SU-DHL-6 (cell line): Measurements from ENCODE around the gene MTG1.

Experiments used
- EZH2phosphoT487 ChIP-seq: fragments of 200-600 bp; sonication (generic), shearing (Covaris generic); conservative IDR thresholded peaks from 2 replicates; pipeline ENCODE4 v1.6.1; 2018; ENCODE audit warnings: mild to moderate bottlenecking, antibody characterized with exemption, low read length, moderate library complexity, mixed read lengths
- TF ChIP-seq, protein P1 (sequence below): fragments of 200-600 bp; sonication (generic); IDR thresholded peaks from one replicate; pipeline ENCODE4 v1.5.1; 2017; ENCODE audit warnings: antibody characterized with exemption, mild to moderate bottlenecking, low read length, moderate library complexity; ENCODE audit not compliant: insufficient read depth, poor library complexity, severe bottlenecking

DNA sequence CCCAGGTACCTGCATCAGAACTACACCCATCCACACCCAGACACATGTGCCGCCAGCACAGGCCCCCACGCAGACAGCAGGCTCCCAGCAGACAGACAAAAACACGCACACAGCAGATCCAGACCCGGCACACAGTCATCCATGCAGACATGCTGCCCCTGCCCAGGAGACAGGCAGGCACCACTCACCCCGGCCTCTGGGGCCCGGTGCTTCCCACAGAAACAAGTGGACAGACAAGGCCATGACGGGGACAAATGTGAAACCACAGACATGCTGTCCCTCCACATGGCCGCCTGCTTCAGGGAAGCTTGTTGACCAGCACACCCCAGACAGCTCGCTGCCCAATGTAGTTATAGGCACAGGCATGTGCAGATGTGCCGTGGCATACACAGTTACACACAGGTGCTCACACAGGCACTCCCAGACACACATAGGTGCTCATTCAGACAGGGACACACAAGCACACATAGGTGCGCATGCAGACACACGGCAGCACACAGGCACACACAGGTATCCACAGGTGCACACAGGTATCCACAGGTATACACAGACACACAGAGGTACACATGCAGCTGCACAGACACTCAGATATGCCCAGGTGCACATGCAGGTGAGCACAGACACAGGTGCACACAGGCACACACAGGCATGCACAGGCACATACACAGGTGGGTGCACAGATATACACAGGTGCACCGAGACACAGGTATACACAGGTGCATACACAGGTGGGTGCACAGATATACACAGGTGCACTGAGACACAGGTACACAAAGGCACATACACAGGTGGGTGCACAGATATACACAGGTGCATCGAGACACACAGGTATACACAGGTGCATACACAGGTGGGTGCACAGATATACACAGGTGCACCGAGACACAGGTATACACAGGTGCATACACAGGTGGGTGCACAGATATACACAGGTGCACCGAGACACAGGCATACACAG, 49.3 kb downstream of the MTG1 start:
- TF ChIP-seq, protein P1, sequence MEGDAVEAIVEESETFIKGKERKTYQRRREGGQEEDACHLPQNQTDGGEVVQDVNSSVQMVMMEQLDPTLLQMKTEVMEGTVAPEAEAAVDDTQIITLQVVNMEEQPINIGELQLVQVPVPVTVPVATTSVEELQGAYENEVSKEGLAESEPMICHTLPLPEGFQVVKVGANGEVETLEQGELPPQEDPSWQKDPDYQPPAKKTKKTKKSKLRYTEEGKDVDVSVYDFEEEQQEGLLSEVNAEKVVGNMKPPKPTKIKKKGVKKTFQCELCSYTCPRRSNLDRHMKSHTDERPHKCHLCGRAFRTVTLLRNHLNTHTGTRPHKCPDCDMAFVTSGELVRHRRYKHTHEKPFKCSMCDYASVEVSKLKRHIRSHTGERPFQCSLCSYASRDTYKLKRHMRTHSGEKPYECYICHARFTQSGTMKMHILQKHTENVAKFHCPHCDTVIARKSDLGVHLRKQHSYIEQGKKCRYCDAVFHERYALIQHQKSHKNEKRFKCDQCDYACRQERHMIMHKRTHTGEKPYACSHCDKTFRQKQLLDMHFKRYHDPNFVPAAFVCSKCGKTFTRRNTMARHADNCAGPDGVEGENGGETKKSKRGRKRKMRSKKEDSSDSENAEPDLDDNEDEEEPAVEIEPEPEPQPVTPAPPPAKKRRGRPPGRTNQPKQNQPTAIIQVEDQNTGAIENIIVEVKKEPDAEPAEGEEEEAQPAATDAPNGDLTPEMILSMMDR, result no peak
- no peak for TF ChIP-seq EZH2phosphoT487
